ENCODE results near the gene TRIM7. TPM values are rescaled to one million over a fixed set of nuclear protein-coding genes. Genes with fewer than 3 reads are reported as not detected.

TRIM7 gene
- total and polyA plus RNA-seq, 9 of the 15 experiments (the other 6 are each of a cell fraction or from before 2014, with no cell fraction given) = 2.6 to 14.9 (median 8.9) TPM

GRCh38 chr5:181173420-181174342 is 31.3 kb downstream of the TRIM7 start (continued):
- TF ChIP-seq ZNF224 (CRISPR knock-in tag; IDR thresholded peaks at IDR 0.05) (no peak), ZNF324 (CRISPR knock-in tag; IDR thresholded peaks at IDR 0.05) (no peak), ZNF785 (CRISPR knock-in tag; IDR thresholded peaks at IDR 0.05) (no peak), PHF8 (IDR thresholded peaks at IDR 0.05; ENCODE audit: borderline replicate concordance, low read length) (no peak), ARID4B (CRISPR knock-in tag; IDR thresholded peaks at IDR 0.05) (no peak), SMAD1 (IDR thresholded peaks at IDR 0.05; ENCODE audit: low read depth, low read length, partially characterized antibody) (no peak), SLC30A9 (CRISPR knock-in tag; IDR thresholded peaks at IDR 0.05) (no peak), NCOA6 (IDR thresholded peaks at IDR 0.05) (no peak), ARID1B (IDR thresholded peaks at IDR 0.05) (no peak), CREB1 (IDR thresholded peaks at IDR 0.05) (peak; percentile 50; the same call in 1 of the 2 replicates), CREB1 (CRISPR knock-in tag; IDR thresholded peaks at IDR 0.05) (peak; percentile 25; the same call in 1 of the 2 replicates), ZBED1 (IDR thresholded peaks at IDR 0.05) (no peak), TBP (optimal IDR thresholded peaks at IDR 0.05; ENCODE audit: low read depth, low read length) (peak; percentile 99), FOXP4 (CRISPR knock-in tag; IDR thresholded peaks at IDR 0.05; ENCODE audit: borderline replicate concordance) (no peak), ZNF436 (CRISPR knock-in tag; IDR thresholded peaks at IDR 0.05) (no peak), ZNF699 (CRISPR knock-in tag; IDR thresholded peaks at IDR 0.05; ENCODE audit: insufficient replicate concordance) (no peak), NCOA2 (IDR thresholded peaks at IDR 0.05; ENCODE audit: partially characterized antibody in 2 of 2) (no peak), PURB (CRISPR knock-in tag; IDR thresholded peaks at IDR 0.05; ENCODE audit: low read depth) (no peak), FOXA3 (CRISPR knock-in tag; conservative IDR thresholded peaks at IDR 0.05 in 1 of 2, IDR thresholded peaks at IDR 0.05 in 1 of 2) (no peak), YBX1 (IDR thresholded peaks at IDR 0.05) (no peak)
- TF ChIP-seq, protein P1, sequence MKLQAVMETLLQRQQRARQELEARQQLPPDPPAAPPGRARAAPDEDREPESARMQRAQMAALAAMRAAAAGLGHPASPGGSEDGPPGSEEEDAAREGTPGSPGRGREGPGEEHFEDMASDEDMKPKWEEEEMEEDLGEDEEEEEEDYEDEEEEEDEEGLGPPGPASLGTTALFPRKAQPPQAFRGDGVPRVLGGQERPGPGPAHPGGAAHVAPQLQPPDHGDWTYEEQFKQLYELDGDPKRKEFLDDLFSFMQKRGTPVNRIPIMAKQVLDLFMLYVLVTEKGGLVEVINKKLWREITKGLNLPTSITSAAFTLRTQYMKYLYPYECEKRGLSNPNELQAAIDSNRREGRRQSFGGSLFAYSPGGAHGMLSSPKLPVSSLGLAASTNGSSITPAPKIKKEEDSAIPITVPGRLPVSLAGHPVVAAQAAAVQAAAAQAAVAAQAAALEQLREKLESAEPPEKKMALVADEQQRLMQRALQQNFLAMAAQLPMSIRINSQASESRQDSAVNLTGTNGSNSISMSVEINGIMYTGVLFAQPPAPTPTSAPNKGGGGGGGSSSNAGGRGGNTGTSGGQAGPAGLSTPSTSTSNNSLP (IDR thresholded peaks at IDR 0.05; ENCODE audit: borderline replicate concordance, low read depth, low read length) = peak; percentile 82; the same call in 1 of the 2 replicates
